ENCODE data around the gene B3GLCT. TPM values are rescaled to one million over a fixed set of nuclear protein-coding genes. Genes with fewer than 3 reads are reported as not detected.

B3GLCT gene
- total and polyA plus RNA-seq, 4 donors = 1.5 to 3.6 (median 2.2) TPM

- WGBS = 93% methylated on average over 8 of the region's 8 CpGs
- no peak for DNase-seq (ENCODE audit: low spot score)
These were observed 128.9 kb downstream of the B3GLCT start for GRCh38 chr13:31328549-31329235.

More at GRCh38 chr13:31328549-31329235, 128.9 kb downstream of the B3GLCT start:
- Histone ChIP-seq H3K4me1 (ENCODE audit: control insufficient read depth in 4 of 4, insufficient read depth in 4 of 4, low read length in 3 of 4) (no peaks in the 10 kb centered on the region), H3K27me3 (ENCODE audit: control insufficient read depth in 4 of 4, insufficient read depth in 4 of 4, low read length in 3 of 4) (no peaks in the 10 kb centered on the region), H3K27ac (ENCODE audit: low read depth in 1 of 2, low read length in 2 of 2) (no peak overlapping the region), H3K4me3 (ENCODE audit: low read depth in 1 of 3, low read length in 3 of 3) (no peak overlapping the region), H3K9me3 (ENCODE audit: control insufficient read depth in 4 of 4, low read length in 3 of 4) (no peaks in the 10 kb centered on the region), H3K36me3 (ENCODE audit: control insufficient read depth in 4 of 4, insufficient read depth in 3 of 4, low read depth in 1 of 4, low read length in 3 of 4) (peaks cover 0 to 4% (median 0%) of the 10 kb centered on the region in 4 donors), H3K9ac (ENCODE audit: low read depth in 1 of 2, low read length in 2 of 2) (no peak overlapping the region)
- TF ChIP-seq ZBTB33 (IDR thresholded peaks at IDR 0.05) (no peak), HNF4A (conservative IDR thresholded peaks at IDR 0.05) (no peak), YY1 (IDR thresholded peaks at IDR 0.05) (no peak), NR2F2 (IDR thresholded peaks at IDR 0.05) (no peak), REST (IDR thresholded peaks at IDR 0.05) (no peak), RXRA (IDR thresholded peaks at IDR 0.05) (no peak), FOXA2 (IDR thresholded peaks at IDR 0.05) (no peak), CTCF (IDR thresholded peaks at IDR 0.05; ENCODE audit: low read depth, low read length, missing input control) (no peak), ATF3 (IDR thresholded peaks at IDR 0.05) (no peak), SP1 (IDR thresholded peaks at IDR 0.05) (no peak), RAD21 (IDR thresholded peaks at IDR 0.05) (no peak), HNF4G (IDR thresholded peaks at IDR 0.05) (no peak), GABPA (IDR thresholded peaks at IDR 0.05 in 1 of 2, conservative IDR thresholded peaks at IDR 0.05 in 1 of 2) (no peak), JUND (IDR thresholded peaks at IDR 0.05) (no peak), EGR1 (IDR thresholded peaks at IDR 0.05; ENCODE audit: low read depth in 2 of 2) (no peak), FOXA1 (IDR thresholded peaks at IDR 0.05) (no peak), TAF1 (conservative IDR thresholded peaks at IDR 0.05) (no peak)
- TF ChIP-seq, protein P1, sequence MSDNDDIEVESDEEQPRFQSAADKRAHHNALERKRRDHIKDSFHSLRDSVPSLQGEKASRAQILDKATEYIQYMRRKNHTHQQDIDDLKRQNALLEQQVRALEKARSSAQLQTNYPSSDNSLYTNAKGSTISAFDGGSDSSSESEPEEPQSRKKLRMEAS (IDR thresholded peaks at IDR 0.05) = no peak

All from liver (tissue), 9 donors.